ENCODE measurements around the gene NEBL.

Gene NEBL

DNA sequence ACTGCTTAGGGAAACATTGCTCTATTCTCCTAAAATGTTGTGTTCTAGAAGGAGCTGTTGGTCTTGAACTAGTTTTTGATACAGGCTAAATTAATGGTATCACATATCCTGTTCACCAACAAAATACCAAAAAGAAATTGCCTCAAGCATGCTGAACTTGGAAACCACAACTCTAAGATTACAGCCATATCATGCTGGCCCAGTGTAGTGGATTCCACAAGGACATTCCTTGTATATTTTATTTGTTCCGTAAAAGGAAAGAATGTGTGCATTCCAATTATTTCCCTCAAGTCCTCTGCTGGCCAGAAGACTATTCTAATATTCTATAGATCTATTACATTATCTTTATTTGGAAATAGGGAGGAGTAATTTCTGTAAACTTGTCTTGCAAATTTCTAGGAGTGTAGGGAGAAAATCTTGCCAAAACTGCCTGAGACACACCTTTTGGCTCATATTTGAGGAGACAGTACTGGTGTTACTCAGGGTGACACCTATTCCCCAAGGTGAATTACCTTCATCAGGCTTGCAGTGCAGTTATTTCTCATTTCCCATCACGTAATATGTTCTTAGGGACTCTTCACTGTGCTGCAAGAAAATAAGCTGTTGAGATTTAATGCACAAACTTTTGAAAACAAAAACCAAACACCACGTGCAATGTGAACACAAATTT, 1.9 kb upstream of the NEBL start:
- DNase-seq: no peak

DNA sequence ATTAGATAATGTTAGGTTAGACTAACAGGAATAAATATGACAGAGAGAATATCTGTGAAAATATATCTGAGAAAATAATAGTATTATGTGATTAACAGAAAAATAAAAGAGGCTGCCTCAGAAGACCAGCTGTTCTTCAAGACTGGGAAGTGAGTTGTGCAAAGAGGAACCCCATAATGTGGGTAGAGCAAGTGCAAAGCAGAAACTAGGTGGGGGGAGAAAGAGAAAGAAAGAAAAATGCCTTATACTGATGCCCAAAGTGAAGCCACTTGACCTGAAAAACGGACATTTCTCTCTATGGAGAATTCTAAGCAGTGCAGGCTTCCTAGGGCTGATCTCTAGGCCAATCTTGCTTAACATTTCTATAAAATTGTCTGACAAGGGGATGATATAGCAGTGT, 3.8 kb downstream of the NEBL start:
- no peak for DNase-seq

DNA sequence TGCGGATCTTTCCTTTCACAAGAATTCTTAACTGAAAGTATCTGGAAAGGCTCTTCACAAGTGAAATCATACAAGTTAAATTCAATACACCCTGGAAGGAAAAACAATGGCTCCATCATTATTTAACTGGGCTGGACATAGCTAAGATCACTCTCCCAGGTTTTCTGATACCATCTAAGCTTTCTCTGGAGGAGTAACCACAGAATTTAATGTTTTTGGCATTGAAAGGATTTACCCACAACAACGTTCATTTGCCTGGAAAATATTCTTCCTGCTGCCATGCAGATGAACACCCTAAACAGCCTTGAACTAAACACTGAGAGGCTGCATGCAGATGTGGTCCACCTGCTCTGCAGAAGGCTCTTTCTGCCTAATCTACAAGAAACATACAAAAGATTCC, 4.3 kb downstream of the NEBL start:
- DNase-seq: no peak

DNA sequence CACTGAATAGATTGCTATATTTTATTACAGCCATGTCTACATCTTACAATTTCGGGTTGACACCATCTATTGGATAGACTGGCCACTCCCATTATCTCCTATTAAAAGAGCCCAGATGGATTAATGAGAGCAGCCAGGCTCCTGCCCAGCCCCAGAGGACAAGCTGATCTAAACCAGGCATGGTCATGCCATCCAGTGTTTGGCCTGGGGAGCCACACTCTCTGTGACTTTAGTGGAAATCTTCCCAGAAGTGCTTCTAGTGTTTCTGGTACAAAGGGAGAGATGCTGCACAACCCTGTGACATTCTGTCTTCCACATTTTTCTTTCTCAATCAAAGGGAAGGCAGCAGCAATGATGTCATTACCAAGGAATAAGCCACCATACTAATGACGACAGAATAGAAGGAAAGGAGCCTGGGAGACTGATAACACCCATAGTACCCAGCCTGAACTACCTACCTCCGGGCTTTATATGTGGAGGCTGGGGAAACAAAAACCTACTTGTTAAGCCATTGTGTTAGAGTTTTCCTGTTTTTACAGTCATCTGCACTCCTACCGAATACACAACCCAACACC, 5.0 kb downstream of the NEBL start:
- DNase-seq: no peak

DNA sequence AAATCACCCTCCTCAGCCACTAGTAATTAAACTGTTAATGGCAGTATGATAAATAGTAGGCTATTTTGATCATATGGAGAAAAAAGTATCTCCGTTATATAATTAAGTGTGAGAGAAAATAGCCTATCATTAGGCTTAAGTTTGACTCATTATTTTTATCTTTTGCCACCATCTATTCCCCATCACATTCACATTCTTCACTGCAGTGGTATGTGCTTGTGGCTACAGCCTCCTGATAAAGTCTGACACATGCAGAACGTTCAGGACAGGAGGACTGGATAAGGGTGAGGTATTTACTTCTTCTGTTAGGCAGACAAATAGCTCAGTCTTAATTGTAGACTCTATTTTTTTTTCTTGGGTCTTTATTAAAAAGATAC, 5.8 kb downstream of the NEBL start:
- no peak for DNase-seq

DNA sequence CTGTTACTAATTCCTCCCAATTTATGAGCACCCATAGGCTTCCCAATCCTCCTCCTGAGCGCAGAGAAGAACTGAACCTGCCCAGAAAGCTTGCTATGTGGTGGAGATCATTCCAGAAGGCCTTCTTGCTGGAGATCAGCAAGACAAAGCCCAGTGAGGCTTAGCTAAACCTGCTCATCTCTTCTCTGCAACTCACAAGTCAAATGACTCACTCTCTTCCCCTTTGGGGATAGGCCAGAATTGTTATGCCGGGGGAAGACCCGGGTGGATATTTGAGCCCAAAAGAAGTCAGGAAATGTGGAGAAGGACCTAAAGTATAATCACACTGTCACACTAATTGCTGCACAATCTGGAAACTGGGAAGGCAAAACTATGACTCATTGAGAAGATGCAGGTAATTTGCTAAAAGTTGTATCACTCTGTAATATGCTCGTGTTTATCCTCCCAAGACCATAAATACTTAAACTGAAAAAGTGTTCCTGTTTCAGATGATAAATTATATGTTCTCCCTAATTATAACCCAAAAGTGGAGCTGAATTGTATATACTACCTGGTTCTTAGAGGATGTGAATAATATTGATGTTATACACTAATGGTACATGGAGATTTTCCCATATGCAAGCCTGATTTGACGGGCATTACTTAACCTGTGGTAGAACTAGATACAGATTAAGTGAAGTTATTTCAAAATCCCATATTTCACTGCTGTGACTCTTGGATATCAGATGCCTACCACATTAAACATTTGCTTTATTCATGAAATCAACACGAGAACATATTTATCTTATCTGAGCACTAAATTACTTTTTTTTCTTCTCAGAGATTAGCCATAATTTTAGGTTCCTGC, 6.4 kb downstream of the NEBL start:
- no peak for DNase-seq

DNA sequence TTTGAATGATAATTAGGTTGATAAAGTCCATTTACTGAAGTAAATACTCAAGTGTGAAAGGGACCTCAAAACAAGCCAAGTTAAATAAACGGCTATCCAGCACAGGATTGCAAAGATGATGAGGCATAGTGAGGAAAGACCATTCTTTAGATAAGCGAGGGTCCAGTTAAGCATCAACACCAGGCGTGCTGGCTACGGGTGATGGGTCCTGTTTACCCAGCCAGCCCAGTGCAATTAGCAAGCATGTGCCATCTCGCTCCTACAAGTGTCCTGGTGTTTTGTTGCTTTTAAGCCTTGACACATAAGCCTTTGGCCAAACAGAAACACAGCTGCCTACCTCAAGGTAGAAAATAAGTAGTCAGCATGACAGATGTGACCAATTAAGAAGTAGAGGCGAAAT, 7.1 kb downstream of the NEBL start:
- DNase-seq: no peak

DNA sequence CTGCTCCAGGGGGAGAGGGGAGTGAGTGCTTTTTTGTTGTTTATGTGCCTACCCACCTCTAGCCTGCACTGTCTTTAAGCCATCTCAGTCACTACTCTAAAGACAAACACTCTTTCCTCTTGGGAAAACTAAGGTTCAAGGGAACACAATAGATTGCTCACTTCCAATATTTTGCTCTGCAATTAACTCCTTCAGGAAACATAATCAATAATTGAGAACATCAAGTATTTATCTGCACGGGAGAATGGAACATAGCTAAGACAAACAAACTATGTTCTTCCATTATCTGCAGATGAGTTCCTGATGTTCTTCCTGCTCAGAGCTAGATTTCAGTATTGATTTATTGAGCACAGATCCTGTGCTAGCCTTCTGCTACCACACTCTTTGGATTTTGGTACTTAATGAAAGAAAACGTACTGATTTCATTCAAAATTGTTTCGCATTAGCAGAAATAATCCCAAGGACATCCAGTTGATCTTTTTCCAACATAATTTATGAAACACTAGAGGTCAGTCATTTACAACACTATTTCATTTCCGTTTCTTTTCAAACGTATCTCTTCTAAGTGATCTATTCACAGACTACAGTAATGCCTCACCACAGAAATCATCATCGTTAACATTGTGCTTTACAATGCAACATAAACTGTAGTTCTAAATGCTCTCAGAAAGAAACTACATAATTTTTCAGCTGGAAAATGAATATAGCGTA, 8.3 kb downstream of the NEBL start:
- DNase-seq: no peak

DNA sequence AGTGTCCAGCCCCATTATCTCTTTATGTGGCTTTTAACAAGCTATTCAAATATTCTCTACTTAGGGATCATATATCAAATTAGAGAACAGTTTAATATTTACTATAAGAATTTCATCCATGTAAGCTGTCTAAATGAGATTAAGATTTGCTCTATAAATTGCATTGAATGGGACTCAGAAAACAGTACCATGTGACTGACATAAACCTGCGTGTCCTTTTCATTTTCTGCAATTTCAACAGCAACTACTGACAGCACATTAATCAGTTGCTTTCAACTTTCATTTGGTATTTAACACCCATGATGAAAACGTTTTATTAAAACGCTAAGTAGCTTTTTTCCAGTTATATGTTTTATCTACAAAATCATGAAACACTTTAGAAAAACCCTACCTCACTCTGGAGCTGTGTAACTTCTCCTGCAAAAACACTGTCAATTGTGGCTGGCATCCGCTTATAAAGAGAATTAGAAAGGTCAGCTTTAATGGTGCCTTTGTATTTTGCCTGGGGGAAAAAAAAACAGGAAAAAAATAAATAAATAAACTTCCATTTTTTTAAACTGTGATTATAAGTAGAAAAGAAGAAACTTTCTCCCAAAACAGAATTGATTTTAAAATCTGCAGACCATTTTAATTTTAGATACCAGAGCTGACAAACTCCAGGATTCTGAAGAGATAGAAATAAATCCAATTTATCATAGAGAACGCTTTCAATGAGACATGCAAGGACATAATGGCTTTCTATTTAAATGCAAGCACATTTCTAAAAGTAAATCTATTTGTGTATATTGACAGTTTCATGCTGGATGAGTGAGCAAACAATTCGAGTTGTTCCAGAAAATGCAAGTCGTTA, 9.2 kb downstream of the NEBL start:
- no peak for DNase-seq

DNA sequence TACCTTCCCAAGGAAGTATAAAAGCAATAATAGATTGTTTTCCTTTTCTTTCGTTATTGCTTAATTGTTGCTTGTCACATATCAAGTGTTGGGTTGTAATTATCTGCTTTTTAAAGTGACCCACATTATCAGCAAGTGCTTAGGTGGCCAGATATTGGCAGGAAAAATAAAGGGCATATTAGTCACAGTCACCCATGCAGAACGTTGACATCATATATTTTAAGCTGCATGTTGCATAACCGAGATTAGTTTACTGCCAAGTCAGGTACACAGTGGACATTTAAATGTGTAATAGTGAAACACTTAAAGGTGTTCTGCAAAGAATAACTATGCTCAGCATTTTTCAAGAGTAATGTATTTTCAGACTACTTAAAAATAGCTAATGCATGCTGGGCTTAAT, 11.4 kb downstream of the NEBL start:
- no peak for DNase-seq

DNA sequence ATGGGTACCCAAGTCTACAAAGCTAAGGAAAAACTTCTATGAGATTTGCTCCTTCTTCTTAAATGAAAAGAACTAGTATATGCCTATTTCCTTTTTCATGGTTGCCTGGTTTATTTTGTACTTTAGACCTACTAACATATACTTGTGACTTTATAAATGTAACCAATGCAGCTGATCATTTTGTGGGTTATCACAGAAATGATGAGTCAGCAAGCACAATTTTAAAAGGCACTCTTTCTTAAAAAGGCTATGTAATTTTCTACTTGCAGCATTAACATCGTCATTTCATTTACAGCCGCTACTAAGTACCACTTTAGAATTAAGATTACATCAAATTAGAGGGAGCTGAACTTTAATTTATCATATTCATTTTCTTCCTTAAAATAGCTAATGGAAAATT, 13.6 kb downstream of the NEBL start:
- DNase-seq: no peak

DNA sequence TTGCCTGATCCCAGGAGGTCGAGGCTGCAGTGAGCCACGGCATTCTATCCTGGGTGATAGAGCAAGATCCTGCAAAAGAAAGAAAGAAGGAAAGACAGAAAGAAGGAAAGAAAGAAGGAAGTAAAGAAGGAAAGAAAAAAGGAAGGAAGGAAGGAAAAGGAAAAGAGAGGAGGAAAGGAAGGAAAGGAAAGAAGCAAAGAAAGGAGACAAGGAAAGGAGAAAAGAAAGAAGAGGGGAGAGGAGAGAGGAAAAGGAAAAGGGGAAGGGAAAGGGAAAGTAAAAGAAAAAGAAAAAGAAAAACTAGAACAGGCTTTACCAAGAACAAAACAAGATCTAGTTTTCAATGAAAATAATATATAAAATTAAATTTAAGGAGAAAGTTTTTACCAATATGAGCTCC, 15.0 kb downstream of the NEBL start:
- no peak for DNase-seq

DNA sequence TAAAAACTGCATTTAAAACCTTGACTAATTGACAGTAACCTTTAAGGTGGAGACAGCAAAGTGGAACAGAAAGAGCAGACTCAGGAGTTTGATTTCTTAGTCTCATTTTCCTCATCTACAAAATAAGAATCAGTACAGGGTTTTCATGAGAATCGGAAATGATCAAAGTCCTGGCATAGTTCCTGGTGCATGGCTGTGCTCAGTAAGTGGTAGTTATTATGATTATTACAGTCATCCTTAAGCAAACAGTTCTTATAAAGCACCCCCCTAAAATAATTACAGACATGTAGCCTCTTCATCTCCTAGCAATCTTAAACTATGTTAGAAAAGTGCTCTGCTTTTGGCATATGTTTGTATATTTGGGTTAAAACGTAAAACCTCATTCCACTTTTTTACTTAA, 18.0 kb downstream of the NEBL start:
- DNase-seq: no peak

DNA sequence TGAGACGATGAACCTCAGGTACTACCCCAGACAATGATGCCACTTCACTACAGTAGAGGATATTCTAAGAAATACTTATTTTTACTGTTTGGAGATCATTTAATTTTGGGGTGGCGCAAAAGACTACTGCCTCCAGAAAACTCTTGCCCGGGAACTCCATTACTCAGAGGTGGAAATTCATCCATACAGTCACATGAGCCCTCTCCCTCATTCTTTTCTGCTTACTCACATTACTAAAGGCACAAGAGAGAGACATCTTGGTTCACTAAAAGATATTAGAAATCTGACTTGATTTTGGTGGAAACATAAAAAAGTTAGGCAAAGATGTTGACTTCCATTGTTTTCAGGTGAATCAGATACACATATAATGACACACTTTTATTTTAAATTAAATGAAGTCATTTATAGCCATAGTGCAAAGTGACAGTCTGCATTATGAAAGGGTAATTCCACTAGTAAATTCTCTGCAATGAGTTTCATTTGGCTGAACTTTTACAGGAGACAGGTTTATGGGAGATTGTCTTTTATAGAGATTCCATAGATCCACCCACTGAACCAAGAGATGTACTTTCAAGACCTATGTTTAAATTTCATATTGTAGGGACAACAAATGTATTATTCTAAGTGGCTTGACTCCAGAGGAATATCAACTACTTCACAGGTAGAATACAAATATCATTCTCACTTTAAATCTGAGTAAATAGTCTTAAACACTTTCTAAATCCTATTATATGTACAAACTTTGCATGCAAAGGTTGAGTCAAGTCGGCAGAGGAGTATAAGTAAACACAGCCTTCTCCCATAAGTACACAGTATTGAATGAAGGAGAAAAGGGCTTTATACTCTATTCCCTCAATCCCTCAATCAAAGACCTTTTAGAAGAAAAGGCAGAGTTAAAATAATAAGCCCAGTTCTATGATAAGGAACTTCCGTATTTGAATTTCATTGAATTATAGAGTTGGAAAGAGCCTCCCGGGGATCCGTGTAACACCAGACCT, 18.8 kb downstream of the NEBL start:
- no peak for DNase-seq

DNA sequence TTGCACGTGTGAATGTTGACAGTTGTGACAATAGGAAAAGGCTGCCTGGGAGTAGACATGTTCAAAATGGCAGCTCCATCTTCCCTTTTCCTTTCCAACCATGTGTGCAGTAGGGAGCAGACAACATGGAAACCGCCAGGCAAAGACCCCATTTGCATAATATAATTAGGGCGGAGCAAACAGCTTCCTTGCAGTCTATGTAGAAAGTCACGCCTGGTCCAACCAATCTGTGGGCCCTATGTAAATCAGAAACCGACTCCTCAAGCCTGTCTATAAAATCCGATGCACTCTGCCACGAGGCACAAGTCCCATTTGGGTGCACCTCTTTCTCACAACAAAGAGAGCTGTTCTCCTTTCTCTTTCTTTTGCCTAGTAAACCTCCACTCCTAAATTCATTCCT, 19.6 kb downstream of the NEBL start:
- DNase-seq: no peak

DNA sequence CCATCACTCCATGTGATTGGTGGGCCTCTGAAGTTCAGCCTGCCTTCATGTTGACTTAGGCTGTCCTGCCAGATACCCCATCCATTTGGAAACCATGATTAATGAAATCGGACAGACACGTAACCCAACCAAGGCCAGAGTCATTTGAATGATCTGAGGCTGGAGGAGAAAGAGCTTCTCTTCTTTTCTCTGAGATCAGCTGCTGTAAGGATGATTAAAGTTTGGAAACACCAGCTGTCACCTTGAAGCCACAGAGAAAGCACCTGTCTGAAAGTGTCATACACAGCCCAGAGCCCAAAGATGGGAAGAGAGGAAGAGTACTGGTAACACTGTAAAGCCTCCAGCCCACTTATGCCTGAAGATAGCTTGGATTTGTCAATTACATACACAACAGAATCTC, 22.9 kb downstream of the NEBL start:
- DNase-seq: no peak

DNA sequence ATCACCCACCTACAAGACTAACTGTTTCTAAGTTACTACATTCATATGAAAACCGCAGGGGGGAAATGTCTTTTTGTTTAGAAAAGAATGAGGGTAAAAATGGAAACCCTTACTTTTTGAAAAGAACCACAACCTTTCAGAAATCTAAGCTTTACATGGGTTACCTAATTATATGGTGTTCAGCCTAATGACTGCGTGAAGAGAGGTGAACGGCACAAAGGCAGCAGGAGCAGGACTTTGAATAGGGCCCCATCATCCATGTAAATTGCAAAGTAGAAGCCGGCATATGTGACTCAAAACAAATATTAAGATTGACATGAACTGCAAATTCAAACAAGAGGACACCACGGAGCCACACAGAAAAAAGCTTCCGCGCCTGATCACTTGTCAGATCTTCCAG, 25.1 kb downstream of the NEBL start:
- no peak for DNase-seq

DNA sequence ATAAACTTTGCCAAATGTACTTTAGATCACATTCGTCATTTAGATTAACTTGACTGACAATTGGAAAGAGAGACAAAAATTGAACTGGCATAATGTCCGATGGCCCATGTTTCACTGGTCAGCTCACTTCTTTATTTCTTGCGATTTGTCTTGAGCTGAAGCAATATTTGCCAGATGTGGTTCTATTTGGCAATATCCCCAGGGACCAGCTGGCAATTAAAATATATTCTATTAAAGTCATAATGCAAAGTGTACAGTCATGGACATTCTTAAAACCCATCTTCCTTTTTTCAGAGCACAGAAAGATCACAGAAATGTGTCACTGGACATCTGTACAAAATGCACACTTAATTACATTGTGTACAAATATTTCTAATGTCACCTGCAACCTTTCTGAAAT, 26.3 kb downstream of the NEBL start:
- no peak for DNase-seq

DNA sequence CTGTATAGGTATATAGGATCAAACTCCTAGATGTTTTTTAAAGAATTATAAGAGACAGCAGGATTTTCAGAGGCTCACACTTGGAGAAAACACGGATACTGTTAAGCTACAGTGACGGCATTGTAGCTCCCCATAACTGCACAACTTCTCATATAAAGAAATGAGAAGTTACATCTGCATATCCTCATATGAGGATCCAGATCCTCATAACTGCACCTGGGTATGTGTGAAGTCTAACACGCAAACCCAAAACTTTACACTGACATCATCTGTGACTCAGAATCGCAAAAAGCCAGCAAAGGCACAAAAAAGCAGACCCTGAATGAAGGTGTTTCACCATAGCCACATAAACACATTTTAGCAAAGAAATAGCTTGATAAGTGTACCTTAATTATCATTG, 34.1 kb downstream of the NEBL start:
- no peak for DNase-seq

DNA sequence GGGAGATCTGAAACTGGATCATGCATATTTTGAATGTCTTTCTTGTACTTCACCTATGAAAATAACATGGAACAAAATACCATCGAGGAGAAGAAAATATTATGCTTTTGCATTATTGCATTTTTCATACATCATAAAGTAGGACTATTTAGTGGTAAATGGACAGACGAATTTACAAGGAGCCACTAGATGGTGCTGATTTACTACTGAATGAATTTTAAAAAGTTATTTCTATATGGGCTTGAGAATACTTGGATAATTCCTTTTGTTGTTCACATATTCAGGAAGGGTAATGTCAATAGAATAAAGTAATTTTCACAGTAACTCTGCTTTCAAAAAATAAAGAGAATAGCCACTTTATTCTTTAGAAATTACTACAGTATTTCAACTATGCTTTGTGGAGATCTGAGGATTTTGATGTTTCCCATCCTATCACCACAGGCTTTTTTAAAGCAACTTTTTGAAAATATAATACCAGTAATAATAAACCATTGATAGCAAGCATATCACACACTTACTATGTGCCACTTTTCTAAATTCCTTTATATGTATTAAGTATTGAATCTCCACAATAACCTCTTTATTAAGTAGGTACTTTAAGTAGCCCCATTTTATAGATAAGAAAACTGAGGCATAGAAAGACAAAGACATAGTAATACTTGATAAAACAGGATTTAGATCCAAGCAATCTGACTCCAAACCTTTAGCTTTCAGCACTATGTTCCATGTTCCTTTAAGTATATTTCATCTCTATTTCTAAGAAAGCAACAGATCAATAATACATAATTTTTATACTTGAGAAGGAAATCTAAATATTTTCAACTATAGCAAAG, 38.6 kb downstream of the NEBL start:
- DNase-seq: no peak

DNA sequence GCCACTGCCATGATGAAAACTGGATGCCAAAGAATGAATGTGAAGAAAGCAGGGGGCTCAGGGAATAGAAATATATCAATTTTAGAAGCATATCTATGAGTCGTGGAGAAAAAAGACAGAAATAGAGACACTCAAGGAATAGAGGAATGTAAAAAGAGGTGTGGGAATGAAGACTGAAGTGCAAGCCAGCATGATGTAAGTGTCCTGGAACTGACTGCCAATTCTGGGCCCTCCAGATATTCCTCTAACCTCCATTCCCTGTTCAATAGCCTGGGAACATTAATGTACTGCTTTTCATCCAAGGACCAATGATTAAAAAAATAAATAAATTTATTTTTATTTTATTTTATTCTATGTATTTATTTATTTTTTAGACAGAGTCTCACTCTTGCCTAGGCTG, 40.6 kb downstream of the NEBL start:
- no peak for DNase-seq
